Stimulated activated CD4-positive, alpha-beta T cell treated with anti-CD3 and anti-CD28 coated beads, Interleukin-2, amount 100 ng/mL, for 24 hours (primary cell): ENCODE data around the gene BICRA.
"Not testable (repeated sequence)": the region's sequence is repeated elsewhere in the genome, so short reads cannot be mapped to it uniquely, and the experiment has no call there.

ENCODE experiments used
- DNase-seq, 2 donors: peaks; one replicate each; pipeline ENCODE4 v3.0.0-alpha.2; 2020

Gene BICRA

DNA sequence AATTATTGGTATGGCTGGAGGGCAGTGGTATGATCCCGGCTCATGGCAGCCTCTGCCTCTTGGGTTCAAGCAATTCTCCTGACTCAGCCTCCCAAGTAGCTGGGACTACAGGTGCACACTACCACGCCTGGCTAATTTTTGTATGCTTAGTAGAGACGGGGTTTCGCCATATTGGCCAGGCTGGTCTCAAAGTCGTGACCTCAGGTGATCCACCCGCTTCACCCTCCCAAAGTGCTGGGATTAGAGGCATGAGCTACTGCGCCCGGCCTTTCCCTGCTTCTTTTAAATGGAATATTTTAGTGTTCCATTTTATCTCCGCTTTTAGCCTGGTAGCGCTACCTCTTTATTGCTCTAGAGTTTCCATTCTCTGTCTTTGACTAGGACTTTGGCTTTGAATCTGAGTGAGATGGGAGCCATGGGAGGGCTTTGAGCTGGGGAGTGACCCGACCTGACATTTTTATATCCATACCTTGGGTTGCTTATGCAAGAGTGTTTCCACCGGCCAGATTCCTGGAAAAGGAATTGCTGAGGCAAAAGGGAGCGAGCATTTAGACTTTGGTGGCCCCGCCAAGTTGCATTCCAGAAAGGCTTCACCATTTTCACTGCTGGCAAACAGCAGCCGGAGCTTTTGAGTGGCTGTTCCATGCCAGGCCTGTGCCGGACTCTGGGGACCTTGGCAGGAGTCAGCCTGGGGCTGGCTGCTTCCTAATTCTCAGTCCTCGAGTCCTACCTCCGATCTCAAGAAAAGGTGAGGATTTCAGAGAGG, 22.9 kb downstream of the BICRA start:
- DNase-seq = no peak

DNA sequence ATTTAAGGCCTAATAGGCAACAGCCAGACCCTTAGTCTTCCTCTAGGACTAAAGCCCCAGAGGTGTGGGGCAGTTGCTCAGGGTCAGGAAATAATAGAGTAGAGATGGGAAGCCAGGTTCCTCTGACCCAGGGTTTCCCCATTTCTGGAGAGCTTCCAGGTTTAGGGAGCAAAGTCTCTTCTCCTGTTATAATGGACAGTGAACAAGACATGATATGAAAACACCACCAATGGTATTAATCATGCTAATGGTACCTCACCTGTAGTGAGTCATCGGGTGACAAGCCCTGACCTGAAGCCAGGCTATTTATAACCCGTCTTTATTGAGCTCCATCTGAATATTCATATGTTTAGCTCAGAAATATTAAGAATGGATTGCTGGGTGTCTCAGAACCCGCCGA, 24.6 kb downstream of the BICRA start:
- DNase-seq = no peak

DNA sequence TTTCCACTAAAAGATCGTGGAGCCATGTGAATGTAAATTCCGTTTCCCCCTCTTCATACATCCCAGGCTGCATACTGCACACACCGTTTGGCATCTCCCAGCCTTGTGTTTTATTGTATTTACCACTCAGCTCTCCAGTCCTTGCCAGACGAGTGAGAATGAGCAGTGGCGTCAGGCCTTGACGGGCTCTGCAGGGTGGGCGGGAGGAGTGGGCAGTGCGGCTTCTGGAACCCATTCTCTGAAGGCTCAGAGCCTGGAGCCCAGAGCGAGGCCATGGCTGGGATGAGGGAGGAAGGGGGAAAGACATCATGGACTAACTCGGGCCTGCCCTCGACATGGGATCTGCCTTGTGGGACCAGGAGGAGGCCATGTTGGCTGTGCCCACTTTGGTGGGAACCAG, 25.1 kb downstream of the BICRA start:
- no peak for DNase-seq

DNA sequence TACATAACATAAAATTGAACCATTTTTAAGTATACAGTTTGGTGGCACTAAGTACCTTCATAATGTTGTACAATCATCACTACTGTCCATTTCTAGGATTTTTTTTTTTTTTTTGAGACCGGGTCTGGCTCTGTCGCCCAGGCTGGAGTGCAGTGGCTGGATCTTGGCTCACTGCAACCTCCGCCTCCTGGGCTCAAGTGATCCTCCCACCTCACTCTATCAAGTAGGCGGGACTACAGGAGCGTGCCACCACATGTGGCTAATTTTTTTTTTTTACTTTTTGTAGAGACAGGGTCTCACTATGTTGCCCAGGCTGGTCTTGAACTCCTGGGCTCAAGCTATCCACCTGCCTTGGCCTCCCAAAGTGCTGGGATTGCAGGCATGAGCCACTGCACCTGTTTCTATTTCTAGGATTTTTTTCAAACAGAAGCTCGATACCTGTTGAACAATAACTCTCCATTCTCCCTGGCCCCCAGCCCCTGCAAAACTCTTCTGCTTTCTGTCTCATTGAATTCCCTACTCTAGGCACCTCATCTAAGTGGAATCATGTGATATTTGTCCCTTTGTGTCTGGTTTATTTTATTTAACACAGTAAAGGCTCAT, 26.3 kb downstream of the BICRA start:
- not testable (repeated sequence) for DNase-seq

DNA sequence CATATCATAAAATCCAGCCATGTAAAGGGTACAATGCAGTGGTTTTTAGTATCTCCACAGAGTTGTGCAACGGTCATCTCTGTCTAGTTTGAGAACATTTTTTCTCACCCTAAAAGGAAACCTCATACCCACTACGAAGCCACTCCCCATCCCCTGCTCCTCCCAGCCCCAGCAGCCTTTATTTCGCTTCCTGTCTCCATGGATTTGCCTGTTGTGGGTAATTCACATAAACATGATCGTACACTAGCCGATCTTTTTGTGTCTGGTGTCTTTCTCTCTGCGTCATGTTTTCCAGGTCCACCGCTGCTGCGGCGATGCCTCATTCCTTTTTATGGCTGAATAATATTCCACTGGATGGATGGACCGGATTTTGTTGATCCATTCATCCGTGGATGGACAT, 28.6 kb downstream of the BICRA start:
- DNase-seq = no peak

DNA sequence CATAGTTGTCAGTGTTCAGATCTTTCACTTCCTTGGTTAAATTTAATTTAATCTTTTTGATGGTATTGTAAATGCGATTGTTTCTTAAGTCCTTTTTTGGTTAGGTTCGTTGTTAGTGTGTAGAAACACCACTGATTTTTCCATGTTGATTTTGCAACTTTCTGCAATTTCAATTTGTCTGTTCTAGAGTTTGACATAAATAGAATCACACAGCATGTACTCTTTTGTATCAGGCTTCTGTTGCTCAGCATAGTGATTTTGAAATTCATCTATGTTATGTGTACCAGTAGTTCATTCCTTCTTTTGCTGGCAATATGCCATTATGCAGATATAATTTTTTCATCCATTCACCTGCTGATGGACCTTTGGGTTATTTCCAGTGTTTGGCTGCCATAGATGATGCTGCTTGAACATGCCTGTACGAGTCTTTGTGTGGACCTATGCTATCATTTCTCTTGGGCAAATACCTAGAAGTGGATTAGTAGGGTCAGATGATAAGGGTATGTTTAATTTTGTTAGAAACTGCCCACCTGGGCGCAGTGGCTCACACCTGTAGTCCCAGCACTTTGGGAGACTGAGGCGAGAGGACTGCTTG, 33.1 kb downstream of the BICRA start:
- DNase-seq = no peak

DNA sequence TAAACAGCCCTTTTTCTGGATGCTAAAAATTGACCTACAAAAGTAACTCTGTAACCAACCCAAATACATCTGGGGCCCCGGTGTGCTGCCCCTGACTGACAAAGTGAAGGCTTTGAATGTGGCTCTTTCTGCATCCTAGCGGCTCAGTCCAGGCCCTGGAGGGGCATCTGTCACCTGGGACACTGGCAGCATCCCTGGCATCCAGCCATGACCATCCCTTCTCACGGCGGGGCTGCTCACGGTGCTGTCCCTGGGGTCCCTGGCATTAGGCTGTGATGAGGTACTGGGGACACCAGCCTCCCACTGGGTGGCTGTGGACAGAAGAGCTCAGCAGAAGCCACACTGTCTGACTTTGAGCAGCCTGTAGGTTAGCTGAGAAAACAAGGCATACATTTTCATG, 34.3 kb downstream of the BICRA start:
- DNase-seq = no peak

DNA sequence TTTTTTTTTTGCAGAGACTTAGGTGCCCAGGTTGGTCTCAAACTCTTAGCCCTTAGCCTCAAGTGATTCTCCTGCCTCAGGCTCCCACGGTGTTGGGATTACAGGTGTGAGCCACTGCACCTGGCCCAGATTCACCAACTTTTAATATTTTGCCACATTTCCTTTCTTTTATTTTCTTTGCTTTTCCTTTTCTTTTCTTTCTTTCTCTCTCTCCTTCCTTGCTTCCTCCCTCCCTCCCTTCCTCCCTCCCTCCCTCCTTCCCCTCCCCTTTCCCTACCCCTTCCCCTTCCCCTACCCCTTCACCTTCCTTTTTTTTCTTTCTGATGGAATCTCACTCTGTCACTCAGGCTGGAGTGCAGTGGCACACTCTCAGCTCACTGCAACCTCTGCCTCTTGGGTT, 35.3 kb downstream of the BICRA start:
- DNase-seq = no peak

DNA sequence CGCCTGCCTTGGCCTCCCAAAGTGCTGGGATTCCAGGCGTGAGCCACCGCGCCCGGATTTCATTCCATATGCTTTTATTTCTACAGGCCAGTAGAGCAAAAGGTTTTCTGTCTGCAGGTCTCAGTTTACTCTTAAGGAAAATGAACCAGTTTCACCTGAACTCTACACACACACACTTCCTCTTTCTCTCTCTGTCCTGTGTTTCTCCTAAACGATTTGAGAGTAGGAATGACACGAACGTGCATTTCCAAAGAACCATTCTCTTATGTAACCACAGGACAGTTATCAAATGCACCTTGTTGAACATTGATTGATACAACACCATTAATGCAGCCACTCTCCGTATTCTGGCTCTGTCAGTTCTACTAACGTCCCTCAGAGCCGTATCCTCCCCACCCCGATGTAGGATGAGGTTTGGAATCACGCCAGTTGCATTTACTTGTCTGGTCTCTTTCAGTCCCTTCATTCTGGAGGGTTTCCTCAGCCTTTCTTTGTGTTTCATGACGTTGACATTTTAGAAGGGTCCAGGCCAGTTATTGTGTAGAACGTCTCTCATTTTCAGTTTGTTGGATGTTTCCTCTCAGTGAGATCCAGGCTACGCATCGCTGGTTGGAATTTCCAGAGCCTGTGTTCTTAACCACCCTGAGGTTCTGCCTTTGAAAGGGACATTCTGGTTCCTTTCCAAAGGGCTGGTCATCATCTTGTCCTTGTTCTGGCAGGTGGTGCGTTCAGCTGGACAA, 36.0 kb downstream of the BICRA start:
- DNase-seq = no peak

DNA sequence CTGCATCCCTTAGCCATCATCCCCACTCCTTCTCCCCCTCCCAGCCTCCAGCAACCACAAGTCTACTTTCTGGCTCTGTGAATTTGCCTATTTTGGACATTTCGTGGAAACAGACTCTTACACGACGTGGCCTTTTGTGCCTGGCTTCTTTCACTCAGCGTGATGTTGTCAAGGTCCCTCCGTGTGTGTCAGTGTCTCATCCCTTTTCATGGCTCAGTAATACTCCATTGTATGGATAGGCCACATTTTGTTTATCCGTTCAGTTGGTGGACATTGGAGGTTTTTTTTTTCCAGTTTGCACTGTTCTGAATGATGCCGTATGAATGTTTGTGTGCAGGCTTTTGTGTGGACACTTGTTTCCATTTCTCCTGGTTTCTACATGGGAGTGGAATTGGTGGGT, 38.0 kb downstream of the BICRA start:
- DNase-seq = no peak

DNA sequence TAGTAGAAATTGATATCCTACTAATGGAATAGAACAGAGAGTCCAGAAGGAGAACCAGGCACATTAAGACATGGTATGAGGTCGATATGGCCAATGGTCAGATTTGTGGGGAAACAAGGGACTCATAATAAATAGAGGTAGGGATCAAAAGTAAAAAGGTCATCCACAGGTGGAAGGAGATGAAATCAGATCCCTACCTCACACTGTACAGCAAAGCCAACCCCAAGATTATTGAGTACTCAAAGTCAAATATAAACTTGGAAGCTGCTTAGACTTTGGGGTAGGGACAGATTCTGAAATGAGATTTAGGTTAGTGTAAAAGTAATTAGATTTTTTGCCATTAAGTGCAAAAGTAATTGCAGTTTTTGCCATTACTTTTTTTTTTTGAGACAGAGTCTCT, 40.7 kb downstream of the BICRA start:
- no peak for DNase-seq

DNA sequence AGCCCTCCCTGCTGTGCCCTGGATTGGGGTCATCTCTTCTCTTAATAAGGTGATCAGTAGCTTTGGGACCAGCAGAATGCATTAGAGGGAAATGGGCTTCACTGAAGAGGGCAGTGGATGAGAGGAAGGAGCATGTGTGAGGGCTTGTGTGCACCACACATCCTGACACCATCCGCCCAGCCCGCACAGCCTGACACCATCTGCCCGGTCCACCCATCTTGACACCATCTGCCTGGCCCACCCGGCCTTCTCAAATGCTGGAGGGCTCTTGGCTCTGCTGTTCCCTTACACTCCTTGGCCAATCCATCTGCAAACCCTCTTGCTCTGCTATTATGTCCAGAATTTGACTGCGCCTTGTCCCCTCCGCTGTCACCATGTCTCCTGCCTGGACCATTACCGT, 41.8 kb downstream of the BICRA start:
- DNase-seq = no peak

DNA sequence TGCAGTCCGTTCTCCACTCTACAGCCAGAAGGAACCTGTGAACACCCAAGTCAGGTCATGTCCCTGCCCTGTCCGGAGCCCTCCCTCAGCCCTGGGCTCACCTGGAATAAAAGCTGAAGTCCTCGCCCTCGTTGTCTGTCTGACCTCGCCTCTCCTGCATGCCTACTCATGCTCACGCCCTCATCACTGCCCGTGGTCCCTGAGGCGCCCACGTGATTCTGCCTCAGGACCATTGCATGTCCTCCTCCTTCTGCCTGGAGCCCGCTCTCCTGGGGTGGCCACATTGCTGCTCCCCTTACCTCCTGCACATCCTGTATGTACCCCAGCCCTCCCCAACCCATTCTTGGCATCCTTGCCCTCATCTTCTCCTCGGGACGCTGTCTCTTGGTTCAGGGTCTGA, 42.2 kb downstream of the BICRA start:
- DNase-seq = no peak

DNA sequence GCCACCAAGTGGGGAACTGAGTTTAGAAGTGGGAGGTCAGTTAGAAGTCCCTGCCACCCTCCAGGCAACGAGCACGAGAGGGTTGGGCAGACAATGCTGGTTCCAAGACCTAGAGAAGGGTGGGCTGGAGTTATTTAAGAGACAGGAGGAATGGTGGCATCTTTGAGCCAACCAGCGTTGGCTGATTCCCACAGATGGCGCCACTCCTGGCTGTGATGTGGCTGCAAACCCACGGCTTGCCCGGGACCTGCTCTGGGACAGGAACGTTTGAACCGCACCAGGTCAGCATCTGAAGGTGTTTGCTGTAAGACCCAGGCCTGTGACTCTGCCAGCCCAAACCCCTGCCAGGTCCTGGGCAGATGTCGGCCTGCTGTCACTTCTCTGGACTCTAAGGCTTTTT, 42.8 kb downstream of the BICRA start:
- DNase-seq = no peak

DNA sequence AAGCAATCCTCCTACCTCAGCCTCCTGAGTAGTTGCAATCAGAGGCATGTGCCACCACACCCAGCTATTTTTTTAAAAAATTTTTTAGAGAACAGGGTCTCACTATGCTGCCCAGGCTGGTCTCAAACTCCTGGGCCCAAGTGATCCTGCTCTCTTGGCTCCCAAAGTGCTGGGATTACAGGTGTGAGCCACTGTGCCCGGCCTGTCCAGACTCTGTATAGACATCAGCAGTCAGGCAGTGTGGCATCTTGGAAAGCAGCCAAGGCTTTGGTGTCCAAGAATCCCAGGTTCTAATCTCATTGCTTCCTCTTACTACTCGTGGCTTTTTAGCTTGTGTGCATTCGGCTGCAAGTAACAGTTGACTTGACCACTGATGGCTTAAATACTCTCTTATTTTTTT, 43.4 kb downstream of the BICRA start:
- DNase-seq = no peak

DNA sequence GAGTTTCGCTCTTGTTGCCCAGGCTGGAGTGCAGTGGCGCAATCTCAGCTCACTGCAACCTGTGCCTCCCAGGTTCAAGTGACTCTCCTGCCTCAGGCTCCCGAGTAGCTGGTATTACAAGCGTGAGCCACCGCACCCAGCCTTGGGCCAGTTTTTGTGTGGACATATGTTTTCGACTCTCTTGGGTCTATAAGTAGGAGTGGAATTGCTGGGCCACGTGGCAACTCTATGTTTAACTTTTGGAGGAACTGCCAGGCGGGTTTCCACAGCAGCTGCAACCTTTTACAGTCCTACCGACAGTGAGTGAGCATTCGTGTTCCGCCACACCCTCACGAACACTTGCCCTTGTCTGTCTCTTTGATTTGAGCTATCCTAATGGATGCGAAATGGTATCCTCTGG, 44.9 kb downstream of the BICRA start:
- DNase-seq = no peak

DNA sequence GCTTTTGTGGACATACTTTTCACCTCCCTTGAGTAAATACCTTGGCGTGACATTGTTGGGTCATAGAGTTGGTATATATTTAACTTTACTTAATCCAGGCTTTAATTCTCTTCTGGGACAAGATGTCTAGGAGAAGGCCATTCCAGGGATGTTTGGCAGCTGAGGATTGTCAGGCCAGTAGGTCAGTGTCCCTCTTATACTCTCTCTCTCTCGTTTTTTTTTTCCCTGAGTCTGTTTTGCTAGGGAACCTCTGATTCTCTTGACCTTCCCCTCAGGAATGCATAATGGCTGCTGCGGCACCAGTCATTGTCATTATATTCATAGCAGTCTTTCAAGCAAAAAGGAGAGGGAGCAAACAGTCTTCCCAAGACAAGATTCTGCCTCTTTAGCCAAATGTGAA, 48.8 kb downstream of the BICRA start:
- no peak for DNase-seq

DNA sequence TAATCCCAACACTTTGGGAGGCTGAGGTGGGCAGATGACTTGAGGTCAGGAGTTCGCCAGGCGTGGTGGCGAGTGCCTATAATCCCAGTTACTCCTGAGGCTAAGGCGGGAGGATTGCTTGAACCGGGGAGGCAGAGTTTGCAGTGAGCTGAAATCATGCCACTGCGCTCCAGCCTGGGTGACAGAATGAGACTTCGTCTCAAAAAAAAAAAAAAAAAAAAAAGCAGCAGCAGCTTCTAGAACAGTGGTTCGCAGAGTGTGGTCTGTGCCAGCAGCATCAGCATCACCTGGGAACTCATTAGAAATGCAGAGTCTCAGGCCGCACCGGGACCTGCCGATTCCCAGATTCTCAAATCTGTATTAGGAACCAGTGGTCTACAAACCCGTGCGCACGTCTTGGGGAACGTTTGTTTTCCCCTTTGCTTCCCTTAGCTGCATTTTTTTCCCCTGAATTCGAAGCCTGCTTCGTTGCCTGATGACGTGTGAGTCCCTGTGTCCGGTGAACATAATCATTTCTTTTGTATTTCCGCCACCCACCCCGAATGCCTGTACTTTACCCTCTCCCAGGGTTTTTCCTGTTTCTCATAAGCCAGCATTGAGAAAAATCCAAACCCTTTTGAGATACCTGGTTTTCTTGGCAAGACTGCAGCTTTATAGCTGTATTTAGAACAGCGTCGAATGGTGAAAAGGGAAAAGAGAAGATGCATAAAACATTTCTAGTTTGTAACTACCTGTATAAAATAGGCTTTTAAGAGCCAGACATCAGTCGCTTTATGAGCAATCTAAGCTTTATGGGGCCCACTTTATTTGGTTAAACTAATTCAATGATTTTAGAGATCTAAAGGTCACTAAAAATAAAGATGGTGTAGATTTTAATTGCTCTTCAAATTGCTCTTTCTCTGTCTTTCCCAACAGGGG, 49.8 kb downstream of the BICRA start:
- DNase-seq = no peak

DNA sequence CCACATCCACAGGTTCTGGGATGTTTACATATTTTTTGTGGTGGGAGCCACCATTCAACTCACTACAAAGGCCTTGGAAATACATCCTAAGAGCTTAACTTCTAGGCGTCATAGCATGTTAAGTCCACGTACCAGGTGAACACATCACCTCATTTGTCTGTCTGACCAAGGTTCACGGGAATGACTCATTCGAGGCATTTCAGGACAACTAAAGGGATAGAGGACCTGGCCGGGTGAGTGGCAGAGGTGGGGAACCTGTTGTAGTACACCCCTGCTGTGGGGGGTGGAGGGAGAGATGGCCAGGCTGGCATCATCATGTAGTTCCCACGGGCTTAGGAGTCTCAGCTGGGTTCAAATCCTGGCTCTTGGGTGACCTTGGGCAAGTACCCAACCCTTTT, 51.5 kb downstream of the BICRA start:
- DNase-seq = no peak

DNA sequence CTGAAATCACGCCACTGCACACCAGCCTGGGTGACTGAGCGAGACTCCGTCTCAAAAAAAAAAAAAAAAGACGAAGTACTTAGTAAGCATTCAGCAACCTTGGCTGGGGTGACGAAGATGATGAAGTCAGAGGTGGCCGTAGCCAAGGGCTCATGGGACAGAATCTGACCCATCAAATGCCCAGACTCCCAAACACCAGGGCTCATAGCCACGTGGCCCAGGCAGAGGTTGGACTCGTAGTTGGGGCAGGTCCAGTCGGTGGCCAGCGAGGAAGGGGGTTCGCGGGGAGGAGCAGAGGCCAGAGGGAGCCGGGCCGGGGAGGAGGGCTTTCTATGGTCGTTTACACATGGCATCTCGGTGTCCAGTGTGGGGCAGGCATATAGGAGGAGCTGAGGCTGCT, 52.2 kb downstream of the BICRA start:
- DNase-seq = no peak

DNA sequence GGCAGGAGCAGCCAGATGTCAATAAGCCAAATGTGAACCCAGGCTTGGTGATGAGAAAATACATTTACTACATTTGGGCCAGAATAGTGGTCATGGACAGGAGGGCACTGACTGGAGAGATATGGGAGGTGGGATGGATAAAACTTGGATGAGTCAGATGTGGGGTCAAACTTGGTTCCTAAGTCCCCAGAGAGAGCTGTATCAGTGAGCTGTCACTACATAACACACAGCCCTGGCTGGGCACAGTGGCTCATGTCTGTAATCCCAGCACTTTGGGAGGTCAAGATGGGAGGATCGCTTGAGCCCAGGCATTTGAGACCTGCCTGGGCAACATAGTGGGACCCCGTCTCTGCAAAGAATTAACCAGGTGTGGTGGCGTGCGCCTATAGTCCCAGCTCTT, 52.7 kb downstream of the BICRA start:
- DNase-seq = no peak

DNA sequence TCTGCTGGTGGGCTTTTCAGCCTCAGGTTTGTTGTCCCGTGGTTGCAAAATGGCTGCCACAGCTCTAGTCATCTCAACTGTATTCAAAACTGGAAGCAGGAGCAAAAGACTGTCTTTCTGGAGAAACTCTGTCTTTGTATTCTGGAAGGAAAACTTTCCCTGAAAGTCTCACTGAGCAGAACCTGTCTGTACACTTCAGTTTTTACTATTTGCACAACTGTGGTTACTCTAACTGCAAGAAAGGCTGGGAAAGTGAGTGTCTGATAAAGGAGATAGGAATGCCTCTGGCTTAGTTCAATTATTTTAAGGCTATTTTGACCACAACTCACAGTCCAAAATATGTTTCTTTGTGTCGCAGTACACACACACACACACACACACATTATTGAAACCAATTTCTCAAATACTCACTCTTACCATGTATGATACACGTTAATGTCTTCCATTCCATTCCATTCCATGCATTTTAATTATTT, 54.5 kb downstream of the BICRA start:
- no peak for DNase-seq
